HG02588 (cell line): ENCODE results near the gene EPS8L2.
A peak's percentile ranks its signal among the peaks of the same experiment; 100 is the strongest.
"Not testable (repeated sequence)": the region's sequence is repeated elsewhere in the genome, so short reads cannot be mapped to it uniquely, and the experiment has no call there.

ENCODE experiments used
- ATAC-seq: cut with Tn5 transposase; IDR thresholded peaks from one replicate; pipeline ENCODE4 v1.9.1; 2021; ENCODE audit warnings: mild to moderate bottlenecking, moderate library complexity; ENCODE audit not compliant: unreplicated experiment

Gene EPS8L2

GRCh38 chr11:724049-724777, 18.2 kb downstream of the EPS8L2 start:
- no peak for ATAC-seq

GRCh38 chr11:724778-725386, 18.9 kb downstream of the EPS8L2 start:
- ATAC-seq = no peak

DNA sequence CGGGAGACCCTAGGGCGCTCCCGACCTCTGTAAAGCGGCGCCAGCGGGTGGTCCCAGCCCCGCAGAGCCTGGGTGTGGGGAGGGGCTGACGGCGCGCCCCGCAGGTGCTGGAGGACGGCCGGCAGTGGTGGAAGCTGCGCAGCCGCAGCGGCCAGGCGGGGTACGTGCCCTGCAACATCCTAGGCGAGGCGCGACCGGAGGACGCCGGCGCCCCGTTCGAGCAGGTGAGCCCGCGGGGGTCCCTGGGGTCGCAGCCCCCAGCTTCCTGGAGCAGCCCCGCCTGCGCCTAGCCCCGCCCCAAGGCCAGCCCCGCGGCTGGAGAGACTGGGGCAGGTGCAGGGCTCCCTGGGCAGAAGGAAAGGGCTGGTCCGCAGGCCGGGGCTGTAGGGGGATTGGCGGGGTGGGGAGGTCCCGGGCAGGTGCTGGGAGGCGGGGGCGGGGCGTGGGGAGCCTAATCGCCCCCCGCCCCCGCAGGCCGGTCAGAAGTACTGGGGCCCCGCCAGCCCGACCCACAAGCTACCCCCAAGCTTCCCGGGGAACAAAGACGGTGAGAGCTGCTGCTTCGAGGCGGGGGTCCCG, 19.7 kb downstream of the EPS8L2 start:
- no peak for ATAC-seq

- ATAC-seq = no peak
Observed at GRCh38 chr11:726278-727220, 20.5 kb downstream of the EPS8L2 start.

- no peak for ATAC-seq
Observed at GRCh38 chr11:727281-727701, 21.3 kb downstream of the EPS8L2 start.

DNA sequence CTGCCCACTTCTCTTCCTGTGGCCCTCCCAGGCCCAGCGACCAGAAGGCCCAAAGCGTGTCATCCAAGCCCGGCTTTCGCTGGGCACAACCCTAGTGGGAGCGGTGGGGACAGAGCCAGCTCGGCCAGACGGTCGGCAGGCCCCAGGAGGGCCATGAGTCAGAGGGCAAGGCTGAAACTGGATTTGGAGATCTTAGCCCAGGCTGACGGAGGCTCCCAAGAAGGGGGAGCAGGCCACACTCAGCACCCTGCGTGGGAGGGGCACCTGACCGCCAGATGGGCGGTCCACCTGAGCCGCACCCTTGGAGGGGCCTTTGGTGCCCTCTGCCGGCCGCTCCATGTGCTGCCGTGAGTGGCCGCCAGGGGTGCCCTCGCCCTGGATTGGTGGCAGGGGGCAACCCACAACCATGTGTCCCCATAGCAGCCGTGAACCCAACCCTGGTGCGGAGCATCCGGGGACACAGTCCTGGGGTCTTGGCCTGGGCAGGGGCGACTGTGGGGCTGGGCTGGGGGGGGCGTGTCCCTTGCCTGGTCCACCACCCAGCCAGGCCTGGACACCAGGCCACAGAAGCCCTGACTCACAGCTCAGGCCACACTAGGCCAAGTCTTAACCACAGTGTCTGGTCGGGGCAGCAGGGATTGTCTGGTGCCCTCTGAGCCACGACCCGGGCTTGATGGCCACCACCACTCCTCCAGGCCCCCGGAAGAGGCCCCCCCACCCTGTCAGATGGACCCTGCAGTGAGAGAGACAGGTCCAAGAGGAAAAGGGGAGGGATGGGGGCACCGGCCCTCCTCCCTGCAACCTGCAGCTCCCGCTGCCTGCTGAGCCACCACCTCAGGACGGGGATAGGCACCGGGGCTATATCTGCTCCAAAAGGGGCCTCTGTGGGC, 22.1 kb downstream of the EPS8L2 start:
- ATAC-seq = peak; percentile 48

DNA sequence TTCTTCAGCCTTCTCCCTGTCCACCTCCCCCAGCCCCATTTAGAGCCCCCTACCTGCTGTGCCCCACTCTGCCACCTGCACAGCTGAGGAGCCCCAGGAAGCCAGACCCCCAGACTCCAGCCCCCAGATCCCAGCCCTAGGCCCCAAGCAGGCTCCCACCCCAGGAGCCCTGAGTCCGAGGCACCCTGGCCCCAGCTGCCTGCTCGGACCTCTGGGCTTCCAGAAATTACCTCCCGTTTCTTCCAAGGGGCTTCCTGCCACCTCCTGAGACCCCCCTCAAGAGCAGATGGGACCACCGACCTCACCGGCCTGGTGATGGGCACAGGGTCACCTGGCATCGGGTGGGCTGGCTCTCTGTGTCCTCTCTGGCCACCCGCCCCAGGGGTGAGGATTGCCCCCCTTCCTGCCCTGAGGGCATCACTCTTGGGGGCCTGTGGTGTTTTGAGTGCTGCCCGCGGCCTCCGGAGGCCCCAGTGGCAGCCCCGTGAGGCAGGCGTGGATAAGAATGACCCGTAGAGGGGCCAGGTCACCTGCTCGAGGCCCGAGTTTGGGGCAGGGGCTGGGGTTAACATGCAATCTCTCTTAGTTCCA, 23.0 kb downstream of the EPS8L2 start:
- no peak for ATAC-seq

- no peak for ATAC-seq
Observed at GRCh38 chr11:729492-730074, 23.6 kb downstream of the EPS8L2 start.

GRCh38 chr11:733072-733471, 27.0 kb downstream of the EPS8L2 start:
- no peak for ATAC-seq

- ATAC-seq = not testable (repeated sequence)
Observed at GRCh38 chr11:734541-734940, 28.5 kb downstream of the EPS8L2 start.

DNA sequence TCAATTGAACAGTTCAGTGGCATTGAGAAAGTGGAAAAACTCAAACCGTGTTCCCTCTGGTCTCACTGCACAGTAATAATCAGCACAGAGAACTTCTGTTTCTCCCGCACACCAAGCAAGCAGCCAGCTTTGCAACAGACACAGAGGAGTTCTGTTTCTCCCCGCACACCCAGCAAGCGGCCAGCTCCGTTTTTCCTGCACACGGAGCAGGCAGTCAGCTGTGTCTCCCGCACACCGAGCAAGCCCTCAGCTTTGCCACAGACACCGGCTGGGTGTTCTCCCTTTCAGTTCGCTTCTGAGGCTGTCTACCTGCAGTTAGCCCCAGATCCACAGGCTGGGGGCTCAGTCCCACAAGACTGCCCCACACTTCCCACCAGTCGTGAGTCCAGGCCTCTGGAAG, 31.3 kb downstream of the EPS8L2 start:
- ATAC-seq = no peak

DNA sequence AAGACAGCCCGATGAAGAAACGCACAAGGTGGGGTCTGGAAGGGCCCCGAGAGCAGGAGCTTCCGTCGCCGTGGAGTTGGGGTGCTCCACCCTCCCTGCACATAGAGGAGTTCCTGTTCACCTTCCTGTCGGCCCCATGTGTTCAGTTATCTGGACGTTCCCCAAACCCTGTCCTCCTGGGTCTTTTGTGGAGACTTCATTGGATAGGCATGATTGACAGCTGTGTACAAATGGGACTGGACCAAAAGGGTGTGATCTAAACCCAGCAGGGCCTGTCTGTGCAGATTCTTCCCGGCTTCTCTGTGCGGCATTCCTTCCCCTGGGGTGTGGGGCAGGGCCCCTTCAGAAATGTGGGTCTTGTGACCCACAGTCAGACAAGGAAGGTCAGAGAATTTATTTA, 31.9 kb downstream of the EPS8L2 start:
- ATAC-seq = not testable (repeated sequence)

DNA sequence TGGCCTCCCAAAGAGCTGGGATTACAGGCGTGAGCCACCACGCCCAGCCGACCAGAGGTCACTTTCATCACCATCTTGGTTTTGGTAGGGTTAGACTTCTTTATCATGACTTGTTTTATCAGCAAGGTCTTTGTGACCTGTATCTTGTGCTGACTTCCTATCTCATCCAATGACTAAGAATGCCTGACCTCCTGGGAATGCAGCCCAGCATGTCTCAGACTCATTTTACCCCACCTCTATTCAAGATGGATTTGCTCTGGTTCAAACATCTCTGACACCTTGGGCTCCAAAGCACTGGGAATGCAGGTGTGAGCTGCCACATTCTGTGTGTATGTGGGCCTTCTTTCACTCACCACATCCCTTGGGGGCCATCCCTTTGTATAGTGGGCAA, 36.1 kb downstream of the EPS8L2 start:
- ATAC-seq = no peak

- ATAC-seq = no peak
Observed at GRCh38 chr11:742571-743201, 36.7 kb downstream of the EPS8L2 start.

DNA sequence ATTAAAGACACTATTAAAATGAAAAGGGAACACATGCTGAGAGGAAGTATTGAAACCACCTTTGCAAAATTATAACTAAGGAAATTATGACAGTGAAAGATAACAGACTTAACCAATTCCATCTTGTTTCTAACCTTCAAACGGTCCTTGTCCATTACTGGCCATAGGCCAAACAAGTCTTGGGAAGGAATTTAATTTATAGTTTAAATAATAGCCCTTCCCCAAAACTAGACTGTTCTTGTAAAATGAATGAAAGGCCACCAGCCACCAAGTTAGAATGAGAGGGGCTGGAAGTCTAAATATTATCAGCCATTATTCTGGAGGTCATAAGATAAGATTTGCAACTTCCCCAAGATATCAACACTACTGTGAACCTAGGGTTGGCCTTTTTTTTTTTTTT, 39.4 kb downstream of the EPS8L2 start:
- no peak for ATAC-seq

DNA sequence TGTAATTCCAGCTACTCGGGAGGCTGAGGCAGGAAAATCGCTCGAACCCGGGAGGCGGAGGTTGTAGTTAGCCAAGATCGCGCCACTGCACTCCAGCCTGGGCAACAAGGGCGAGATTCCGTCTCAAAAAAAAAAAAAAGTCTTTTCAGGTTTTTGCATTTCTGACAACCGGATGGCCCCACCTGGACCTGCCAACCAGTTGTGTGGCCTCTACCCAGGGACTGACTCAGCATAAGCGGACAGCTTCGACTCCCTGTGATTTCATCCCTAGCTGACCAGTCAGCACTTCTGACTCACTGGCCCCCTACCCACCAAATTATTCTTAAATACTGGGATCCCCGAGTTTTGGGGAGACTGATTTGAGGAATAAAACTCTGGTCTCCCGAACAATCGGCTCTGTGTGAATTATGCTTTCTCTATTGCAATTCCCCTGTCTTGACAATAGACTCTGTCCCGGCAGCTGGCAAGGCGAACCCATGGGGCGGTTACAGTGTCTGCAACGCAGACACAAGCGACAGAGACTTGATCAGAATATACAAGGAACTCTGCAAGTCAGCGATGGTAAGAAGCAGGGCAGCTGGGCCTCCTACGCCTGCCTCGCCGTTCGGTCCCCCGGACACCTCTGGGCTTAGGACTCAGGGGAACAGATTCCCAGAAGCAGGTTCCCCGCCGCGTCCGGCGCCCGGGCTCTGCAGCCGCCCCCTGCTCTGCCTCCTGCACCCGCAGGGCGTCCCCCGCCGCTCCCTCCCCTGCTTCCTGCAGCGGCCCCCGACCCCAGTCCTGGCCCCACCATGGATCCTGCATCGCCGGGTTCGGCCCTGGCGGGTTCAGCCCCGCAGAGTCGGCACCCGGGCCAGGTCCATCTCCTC, 40.5 kb downstream of the EPS8L2 start:
- ATAC-seq = peak; percentile 10

GRCh38 chr11:747158-748006, 41.4 kb downstream of the EPS8L2 start, which contains the start of gene TALDO1:
TSS of gene TALDO1 (plus strand) at chr11:747464. CDS start at chr11:747482, 18 bp downstream.
- peak; percentile 83 for ATAC-seq
